Activated T-cell treated with anti-CD3 and anti-CD28 coated beads for 48 hours (primary cell): ENCODE data around the gene GPRC5A.

ENCODE experiments used
- DNase-seq: peaks from one replicate; pipeline ENCODE4 v3.0.0-alpha.2; 2020; ENCODE audit warnings: low read depth

The GPRC5A gene

DNA sequence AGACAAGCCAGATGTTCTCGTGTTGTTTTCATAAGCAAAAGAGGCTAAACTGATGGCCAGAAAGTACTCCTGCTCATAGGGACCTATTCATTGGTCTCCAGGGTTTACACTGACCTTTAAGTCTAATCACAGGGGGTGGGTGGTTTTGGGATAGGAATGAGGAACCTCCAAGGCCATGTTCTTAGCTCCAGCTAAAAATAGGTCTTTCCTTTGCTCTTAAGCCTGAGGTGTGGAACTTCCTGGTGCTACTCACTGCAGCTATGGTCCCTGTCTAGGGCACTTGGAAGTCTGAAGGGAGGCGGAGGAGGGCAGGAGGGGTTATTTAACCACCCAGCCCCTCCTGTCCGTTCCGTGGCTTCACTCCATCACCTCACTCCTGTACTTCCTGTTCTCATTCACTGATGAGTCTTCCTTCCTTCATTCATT is 18.6 kb downstream of the GPRC5A start:
- DNase-seq, result no peak

DNA sequence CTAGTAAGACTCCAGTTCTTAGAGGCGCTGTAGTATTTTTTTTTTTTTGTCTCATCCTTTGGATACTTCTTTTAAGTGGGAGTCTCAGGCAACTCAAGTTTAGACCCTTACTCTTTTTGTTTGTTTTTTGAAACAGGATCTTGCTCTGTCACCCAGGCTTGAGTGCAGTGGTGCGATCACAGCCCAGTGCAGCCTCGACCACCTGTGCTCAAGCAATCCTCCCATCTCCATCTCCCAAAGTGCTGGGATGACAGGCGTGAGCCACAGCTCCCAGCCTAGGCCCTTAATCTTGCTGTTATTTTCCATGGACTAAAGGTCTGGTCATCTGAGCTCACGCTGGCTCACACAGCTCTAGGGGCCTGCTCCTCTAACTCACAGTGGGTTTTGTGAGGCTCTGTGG is 21.3 kb downstream of the GPRC5A start:
- DNase-seq, result no peak

GRCh38 chr12:12915656-12916055 is 24.3 kb downstream of the GPRC5A start:
- DNase-seq, result no peak

GRCh38 chr12:12916135-12916944 is 25.0 kb downstream of the GPRC5A start:
- peak; percentile 78 for DNase-seq

- DNase-seq, result no peak
These were observed 26.2 kb downstream of the GPRC5A start for GRCh38 chr12:12917517-12917916.

GRCh38 chr12:12918781-12919389 is 27.5 kb downstream of the GPRC5A start:
- DNase-seq, result no peak

- no peak for DNase-seq
These were observed 28.5 kb downstream of the GPRC5A start for GRCh38 chr12:12919666-12920435.

DNA sequence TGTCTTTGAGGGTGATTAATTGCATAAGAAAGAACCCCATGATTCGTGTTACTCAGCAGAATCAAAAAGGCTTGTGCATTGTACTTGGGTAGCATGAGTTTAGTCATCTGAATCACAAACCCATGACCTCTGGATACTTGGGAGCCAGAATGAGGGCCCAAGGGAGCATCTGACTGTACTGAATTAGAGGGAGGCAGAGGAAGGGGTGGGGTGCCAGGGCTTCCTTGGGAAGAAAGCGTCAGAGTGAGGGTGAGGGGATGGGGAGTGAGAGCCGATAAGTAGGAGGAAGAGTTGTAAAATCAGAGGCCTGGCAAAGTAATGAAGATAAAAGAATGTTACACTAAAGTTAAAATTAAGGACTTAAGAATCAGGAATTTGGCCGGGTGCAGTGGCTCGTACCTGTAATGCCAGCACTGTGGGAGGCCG is 30.8 kb downstream of the GPRC5A start:
- DNase-seq, result no peak

DNA sequence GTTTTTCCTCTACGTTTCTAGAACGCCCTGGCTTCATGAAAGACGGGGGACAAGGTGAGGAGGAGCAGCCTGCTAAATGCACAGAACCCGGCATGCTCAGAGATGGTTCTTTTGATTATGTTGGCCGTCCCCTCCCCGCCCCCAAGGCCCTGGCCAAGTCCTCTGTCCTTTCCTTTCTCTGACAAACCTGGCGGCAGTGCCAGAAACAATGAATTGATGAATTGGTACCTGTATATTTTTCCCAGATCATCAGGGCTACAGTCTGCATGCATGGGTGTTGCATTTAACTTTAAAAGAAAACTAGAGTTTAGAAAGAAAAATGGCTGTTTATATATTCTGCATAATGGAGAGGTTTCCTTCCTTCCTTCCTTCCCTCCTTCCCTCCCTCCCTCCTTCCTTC is 31.6 kb downstream of the GPRC5A start:
- DNase-seq, result no peak

GRCh38 chr12:12924169-12924568 is 32.8 kb downstream of the GPRC5A start:
- DNase-seq, result no peak

GRCh38 chr12:12925388-12925787 is 34.0 kb downstream of the GPRC5A start:
- no peak for DNase-seq

GRCh38 chr12:12926571-12927071 is 35.3 kb downstream of the GPRC5A start:
- DNase-seq, result no peak

DNA sequence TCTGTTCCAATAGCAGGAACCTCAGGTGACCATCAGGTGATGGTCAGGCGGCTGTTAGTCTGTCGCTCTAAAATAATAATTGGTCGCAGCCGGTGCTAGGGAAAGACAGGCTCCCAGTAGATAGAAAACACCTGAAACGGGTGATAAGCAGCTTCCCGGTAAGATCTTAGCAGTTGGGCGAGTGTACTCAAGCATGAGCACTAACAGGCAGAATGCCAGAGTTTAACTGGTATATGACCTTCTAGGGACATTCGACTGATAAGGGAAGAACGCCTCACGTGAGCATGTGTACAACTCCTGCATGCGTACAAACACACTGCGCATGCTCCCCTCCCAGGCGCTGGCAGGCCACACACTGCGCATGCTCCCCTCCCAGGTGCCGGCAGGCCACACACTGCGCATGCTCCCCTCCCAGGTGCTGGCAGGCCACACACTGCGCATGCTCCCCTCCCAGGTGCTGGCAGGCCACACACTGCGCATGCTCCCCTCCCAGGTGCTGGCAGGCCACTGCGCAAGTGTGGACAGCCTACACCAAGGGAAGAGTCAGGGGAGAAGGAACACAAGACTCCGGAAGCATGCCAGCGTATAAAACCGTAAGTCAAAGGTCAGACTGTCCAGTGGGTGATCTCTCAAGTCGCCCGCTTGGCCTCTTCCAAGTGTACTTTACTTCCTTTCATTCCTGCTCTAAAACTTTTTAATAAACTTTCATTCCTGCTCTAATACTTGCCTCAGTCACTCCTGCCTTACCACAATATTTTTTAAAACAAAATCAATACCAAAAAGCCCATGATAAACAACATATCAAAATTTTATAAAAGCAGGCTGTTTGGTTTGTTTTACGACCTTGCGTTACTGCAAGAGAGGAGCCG is 36.1 kb downstream of the GPRC5A start:
- DNase-seq, result no peak

- DNase-seq, result no peak
These were observed 38.3 kb downstream of the GPRC5A start for GRCh38 chr12:12929696-12930095.

DNA sequence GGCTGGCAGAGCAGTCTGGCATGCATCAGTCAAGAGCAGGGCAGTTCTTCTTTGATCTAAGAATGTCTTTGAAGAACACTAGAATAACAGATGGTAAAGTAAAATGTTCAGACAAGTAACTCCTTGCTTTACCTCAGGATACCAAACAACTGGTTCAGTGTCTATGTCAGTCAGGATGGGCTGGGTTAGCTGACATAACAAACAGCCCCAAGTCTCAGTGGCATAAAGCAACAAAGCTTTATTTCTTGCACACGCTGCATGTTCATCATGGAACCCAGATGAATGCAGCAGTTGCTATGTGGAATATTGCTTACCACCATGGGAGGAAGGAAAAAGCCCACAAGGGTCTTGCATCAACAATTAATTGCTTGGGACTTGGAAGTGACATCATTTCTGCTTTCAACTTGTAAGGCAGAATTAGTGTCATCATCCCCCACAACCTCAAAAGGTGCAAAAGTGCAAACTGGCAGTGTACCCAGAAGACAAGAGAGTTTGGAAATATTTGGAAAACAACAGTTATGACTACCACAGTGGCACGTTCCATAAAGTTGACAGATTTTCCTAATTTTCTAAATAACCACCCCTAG is 39.4 kb downstream of the GPRC5A start:
- no peak for DNase-seq

- no peak for DNase-seq
These were observed 42.4 kb downstream of the GPRC5A start for GRCh38 chr12:12933742-12934141.

DNA sequence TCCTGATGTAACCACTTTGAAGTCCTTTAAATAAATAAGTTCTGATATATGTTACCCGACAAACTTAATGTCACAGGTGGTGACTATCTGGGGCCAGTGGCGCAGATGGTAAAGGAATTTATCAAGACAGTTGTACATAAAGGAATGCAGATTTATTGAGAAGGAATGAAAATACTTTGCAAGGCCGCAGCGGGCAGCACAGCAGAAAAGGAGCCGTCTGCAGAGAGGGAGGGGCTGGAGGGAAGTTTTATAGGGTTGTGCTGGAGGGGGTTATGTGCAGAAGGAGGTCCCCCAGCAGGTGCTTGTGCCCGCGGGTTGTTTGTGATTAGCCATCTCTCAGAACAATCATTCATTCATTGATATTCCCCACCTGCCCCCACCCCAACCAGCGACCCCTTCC is 43.2 kb downstream of the GPRC5A start:
- DNase-seq, result no peak

GRCh38 chr12:12936983-12937491 is 45.7 kb downstream of the GPRC5A start:
- DNase-seq, result no peak

DNA sequence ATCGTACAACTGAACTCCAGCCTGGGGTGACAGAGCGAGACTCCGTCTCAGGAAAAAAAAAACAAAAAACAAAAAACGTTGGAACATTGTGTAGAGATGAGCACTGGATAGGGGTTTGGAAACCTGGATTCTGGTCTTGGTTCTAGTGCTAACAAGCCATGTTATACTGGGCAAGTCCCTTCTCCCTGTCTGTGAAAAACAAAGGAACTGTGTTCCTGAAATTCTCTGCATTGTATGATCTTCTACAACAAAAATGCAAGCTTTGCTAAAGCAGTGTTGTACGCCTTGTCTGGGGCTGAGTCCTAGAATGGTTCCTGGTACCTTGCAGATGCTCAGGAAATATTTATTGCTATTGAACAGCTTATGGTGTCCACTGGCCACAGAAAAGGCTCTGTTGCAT is 47.2 kb downstream of the GPRC5A start:
- no peak for DNase-seq

DNA sequence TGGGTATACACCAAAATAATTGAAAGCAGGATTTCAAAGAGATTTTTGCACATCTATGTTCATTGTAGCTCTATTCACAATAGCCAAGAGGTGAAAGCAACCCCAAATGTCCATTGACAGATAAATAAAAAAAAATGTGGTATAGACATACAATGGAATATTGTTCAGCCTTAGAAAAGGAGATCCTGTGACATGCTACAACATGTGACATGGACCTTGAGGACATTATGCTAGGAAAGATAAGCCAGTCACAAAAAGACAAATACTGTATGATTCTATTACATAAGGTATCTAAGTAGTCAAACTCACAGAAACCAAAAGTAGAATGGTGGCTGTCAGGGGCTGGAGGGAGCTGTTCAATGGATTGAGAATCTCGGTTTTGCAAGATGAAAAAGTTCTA is 48.5 kb downstream of the GPRC5A start:
- no peak for DNase-seq
